GM06990 (cell line): ENCODE measurements around the gene DET1.

Source experiments
- DNase-seq: peaks from one replicate; pipeline ENCODE4 v3.0.0-alpha.2; 2011; ENCODE audit not compliant: insufficient read length; ENCODE audit errors: extremely low read depth
- H3K27me3 ChIP-seq: replicated peaks from 2 replicates; pipeline ENCODE4 v1.6.0; 2011; ENCODE audit warnings: low read length; ENCODE audit not compliant: control insufficient read depth, insufficient read depth
- H3K36me3 ChIP-seq: 2 replicates; pipeline ENCODE4 v1.5.1; 2011; ENCODE audit warnings: low read length; ENCODE audit not compliant: control insufficient read depth, insufficient read depth
- H3K4me3 ChIP-seq: replicated peaks from 2 replicates; pipeline ENCODE4 v1.5.1; 2011; ENCODE audit warnings: low read depth, mild to moderate bottlenecking, control low read depth, low read length
- CTCF ChIP-seq: IDR thresholded peaks from 2 replicates; pipeline ENCODE4 v1.5.1; 2011; ENCODE audit warnings: low read length, control low read depth, mild to moderate bottlenecking, inconsistent platforms; ENCODE audit not compliant: insufficient read depth, poor library complexity, severe bottlenecking

Gene DET1

GRCh38 chr15:88465633-88466224 lies 80.8 kb downstream of the DET1 start:
- DNase-seq = no peak
- Histone ChIP-seq H3K27me3 (no peaks in the 10 kb centered on the region), H3K36me3 (peaks cover 9% of the 10 kb centered on the region), H3K4me3 (no peak overlapping the region)
- TF ChIP-seq CTCF = no peak

- no peak for TF ChIP-seq CTCF
- Histone ChIP-seq H3K36me3 (peaks cover 18% of the 10 kb centered on the region), H3K4me3 (no peak overlapping the region), H3K27me3 (no peaks in the 10 kb centered on the region)
- no peak for DNase-seq
Measured at GRCh38 chr15:88463870-88464532, 82.5 kb downstream of the DET1 start.
